GM19372 (cell line): Measurements from ENCODE around the gene VSTM1.
"Not testable (repeated sequence)": the region's sequence is repeated elsewhere in the genome, so short reads cannot be mapped to it uniquely, and the experiment has no call there.

Experiments used
- ATAC-seq: cut with Tn5 transposase; IDR thresholded peaks from one replicate; pipeline ENCODE4 v1.9.1; 2021; ENCODE audit warnings: mild to moderate bottlenecking, low read depth, moderate library complexity; ENCODE audit not compliant: unreplicated experiment

The VSTM1 gene

DNA sequence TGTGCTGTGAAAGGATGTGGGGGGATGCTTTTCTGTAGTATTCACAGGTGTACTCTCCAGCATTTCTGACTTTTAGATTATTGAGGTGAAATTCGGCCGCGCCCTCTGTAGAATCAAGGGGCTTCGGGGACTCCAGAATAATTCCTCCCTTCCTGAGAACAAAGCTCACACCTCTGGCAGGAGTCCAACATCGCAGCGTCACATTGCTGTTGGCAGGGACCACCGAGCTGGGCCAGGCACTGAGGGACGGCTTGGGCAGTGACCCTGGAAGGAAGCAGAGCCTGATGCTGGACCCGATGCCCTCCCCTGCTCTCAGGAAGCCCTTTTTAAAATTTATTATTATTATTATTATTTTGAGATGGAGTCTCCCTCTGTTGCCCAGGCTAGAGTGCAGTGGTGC lies 11.2 kb upstream of the VSTM1 start:
- no peak for ATAC-seq

DNA sequence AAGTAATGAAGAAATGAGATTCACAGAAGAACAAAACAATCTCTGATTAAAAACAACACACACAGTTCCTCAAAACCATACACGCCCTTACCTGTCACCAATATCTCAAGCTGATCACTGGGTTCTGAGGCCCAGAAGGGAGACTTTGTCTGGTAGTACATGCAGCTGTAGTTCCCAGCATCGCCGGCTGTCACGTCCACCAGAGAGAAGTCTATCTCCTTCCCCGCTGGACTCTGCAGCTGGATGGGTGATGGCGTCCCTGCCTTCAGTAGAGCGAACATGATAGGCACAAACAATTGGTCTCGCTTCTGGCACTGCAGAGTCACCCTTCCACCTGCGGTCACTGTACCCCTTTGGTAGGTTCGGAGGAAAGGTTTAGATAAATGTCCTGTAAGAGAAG lies 10.1 kb upstream of the VSTM1 start:
- no peak for ATAC-seq

GRCh38 chr19:54069470-54069869 lies 5.8 kb upstream of the VSTM1 start:
- ATAC-seq, result no peak

GRCh38 chr19:54062643-54063042 lies 1.1 kb downstream of the VSTM1 start:
- ATAC-seq, result no peak

DNA sequence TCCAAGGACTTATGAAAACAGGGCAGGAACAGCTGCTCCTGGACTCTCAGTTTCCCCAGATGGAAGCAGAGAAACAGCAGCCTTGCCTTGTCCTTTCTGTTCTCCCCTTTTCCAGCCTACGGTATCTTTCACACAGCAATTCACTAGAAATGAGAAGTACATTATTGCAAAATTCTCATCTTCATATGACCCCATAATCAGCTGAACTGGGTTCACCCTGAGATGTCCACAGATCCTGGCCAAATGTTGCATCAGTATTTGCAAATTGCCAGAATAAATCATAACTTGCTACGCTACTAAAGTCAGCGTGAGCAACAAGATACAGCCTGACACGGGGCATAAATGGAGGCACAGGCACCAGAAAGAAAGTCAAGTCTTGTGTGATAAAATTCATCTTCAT lies 16.1 kb downstream of the VSTM1 start:
- no peak for ATAC-seq

DNA sequence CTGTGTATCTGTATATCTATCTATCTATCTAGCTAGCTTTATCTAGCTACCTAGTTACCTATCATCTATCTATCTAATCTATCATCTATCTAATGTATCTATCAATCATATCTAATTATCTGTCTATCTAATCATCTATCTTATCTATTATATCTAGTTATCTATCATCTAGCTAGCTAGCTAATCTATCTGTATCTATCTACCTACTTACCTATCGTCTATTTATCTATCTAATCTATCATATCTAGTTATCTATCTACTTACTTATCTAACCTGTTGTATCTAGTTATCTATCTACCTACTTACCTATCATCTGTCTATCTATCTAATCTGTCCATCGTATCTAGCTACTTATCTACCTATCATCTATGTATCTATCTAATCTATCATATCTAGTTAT lies 17.9 kb downstream of the VSTM1 start:
- no peak for ATAC-seq

DNA sequence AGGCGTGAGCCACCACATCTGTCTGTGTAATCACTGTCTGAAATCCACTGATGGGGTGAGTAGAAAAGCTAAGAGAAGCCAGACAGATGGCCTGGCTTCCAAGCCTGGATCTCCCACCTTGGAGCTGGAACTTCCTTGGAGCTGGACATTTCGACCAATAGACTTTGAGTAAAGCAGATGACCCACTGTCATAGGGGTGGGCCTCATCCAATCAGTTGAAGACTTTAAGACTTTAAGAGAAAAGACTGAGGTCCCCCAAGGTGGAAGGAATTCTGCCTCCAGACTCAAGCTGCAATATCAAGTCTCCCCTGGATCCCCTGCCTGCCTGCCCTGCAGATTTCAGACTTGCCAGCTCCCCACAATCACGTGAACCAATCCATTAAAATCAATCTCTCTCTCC lies 20.7 kb downstream of the VSTM1 start:
- no peak for ATAC-seq

- no peak for ATAC-seq
These were observed 21.6 kb downstream of the VSTM1 start for GRCh38 chr19:54041969-54042606.

- no peak for ATAC-seq
These were observed 23.7 kb downstream of the VSTM1 start for GRCh38 chr19:54040003-54040402.

GRCh38 chr19:54036542-54036941 lies 27.2 kb downstream of the VSTM1 start:
- not testable (repeated sequence) for ATAC-seq

DNA sequence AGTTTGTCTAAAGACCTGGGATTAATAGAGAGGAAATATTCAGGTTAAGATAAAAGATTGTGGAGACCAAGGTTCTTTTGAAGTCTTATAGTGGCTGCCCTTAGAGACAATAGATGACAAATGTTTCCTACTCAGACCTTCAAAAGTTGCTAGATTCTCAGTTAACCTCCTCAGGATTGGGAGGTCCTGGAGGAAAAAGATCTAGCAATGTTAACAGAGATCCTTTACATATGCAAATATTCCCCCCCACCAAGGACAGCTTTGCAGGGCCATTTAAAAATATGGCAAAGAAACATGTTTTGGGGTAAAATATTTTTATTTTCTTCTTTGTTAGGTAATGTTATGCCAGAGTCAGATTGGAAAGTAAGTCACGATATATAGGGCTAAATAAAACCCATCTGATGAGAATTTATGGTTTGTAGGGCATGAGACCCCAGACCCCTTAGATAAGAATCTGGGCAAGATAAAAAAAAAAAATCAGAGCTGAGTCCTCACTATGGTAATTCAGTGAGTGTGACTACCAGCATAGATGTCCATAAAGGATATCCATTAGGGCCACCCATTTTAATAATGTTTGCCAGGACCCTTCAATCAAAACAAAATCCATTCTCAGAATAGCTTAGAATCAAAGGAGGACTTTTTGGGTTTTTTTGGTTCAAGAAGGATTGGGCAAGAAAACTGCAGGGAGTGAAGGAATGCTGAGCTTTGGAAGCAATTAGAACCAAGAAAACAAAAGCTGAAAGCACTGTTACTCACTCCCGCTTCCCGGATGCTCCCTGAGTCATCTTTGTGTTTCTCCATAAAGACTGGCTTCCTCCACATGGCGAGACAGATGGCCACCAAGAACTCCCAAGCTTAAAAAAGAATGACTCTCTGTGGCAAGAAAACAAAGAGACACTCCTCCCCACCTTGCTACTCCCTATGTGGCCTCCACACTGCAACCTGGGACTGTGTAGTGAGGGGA lies 28.2 kb downstream of the VSTM1 start:
- no peak for ATAC-seq

DNA sequence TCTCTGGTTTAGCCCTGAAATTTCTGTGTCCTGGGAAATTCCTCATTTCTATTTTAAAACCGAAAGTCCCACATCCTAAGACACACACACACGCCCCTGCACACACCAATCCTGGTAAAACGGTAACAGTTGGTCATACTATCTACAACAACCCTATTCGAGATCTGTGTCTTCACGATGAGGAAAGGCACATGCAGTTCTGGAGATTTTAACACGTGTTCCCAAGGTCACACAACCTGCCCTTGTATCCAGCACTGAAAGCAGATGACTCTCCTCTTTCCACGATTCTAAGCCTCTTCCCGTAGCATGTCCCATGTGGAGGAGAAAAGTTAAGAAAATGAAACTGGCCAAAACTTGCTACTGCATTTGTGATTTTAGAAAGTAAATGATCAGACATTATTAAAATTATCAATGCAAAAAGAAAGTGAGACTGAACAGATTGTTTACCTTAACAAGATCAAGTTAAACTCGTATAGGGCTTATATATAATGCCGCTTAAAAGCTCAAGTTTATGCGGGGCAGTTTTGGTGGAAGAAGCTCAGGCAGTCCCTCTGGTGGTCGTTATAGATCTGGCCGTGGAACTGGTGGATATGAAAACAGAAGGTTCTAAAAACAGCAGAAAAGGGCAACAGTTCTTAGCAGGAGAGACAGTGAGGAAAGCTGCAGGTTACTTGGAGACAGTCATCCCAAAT lies 32.7 kb downstream of the VSTM1 start:
- ATAC-seq, result no peak

GRCh38 chr19:54029930-54030490 lies 33.7 kb downstream of the VSTM1 start:
- ATAC-seq, result no peak

DNA sequence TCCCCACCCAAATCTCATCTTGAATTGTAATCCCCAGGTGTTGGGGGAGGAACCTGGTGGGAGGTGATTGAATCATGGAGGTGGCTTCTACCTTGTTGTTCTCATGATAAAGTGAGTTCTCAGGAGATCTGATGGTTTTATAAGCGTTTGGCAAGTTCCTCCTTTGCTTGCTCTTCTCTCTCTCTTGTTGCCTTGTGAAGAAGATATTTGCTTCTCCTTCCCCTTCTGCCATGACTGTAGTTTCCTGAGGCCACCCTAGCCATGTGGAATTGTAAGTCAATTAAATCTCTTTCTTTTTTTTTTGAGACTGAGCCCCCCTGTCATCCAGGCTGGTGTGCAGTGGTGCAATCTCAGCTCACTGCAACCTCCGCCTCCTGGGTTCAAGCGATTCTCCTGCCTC lies 34.4 kb downstream of the VSTM1 start:
- no peak for ATAC-seq

GRCh38 chr19:54026656-54027055 lies 37.0 kb downstream of the VSTM1 start:
- ATAC-seq, result no peak

GRCh38 chr19:54024660-54025059 lies 39.0 kb downstream of the VSTM1 start:
- ATAC-seq, result no peak

DNA sequence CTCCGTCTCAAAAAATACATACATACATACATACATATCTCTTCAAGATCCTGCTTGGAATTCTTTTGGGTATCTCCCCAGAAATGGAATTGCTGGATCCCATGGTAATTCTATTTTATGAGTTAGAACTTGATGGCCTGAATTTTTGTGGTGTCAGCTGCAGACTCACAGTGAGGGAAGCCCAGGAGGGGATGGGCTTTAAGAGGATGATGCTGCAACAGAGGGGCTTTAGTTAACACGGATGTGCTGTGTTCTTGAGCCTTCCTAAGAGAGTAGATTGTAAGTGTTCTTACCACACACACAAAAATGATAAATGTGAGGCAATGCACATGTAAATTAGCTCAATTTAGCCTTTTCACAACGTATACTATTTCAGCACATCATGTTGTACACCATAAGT lies 40.5 kb downstream of the VSTM1 start:
- ATAC-seq, result no peak

- ATAC-seq, result no peak
These were observed 41.8 kb downstream of the VSTM1 start for GRCh38 chr19:54021932-54022331.

- no peak for ATAC-seq
These were observed 42.3 kb downstream of the VSTM1 start for GRCh38 chr19:54021363-54021762.

- no peak for ATAC-seq
These were observed 46.4 kb downstream of the VSTM1 start for GRCh38 chr19:54017261-54017660.
